Transverse colon (tissue), 4 donors: Measurements from ENCODE around the gene CLCNKA. TPM values are rescaled to one million over a fixed set of nuclear protein-coding genes. Genes with fewer than 3 reads are reported as not detected.

Source experiments
- DNase-seq: peaks from one replicate; pipeline ENCODE4 v3.0.0-alpha.2; 2019
- H3K27ac ChIP-seq, 4 donors: fragments of 200-600 bp; sonication (generic); 2 replicates each; pipeline ENCODE4 v1.5.1; 2016 to 2018; ENCODE audit warnings: inconsistent platforms in 4 of 4
- H3K27me3 ChIP-seq: fragments of 200-600 bp; sonication (generic); 2 replicates; pipeline ENCODE4 v1.5.1; 2017; ENCODE audit warnings: inconsistent platforms
- H3K36me3 ChIP-seq, 4 donors: fragments of 200-600 bp; sonication (generic); 2 replicates each; pipeline ENCODE4 v1.5.1; 2017 to 2019; ENCODE audit warnings: inconsistent platforms in 4 of 4
- H3K4me1 ChIP-seq, 4 donors: fragments of 200-600 bp; sonication (generic); 2 replicates each; pipeline ENCODE4 v1.5.1; 2017 to 2020; ENCODE audit warnings: inconsistent platforms in 4 of 4
- H3K4me3 ChIP-seq, 4 donors: fragments of 200-600 bp; sonication (generic); 1 replicate in 1 of 4; 2 replicates in 3 of 4; pipeline versions ENCODE4 v1.5.1 to v1.6.1; 2017 to 2019; ENCODE audit warnings: inconsistent platforms in 4 of 4
- H3K9me3 ChIP-seq, 2 donors: fragments of 200-600 bp; sonication (generic); 2 replicates each; pipeline ENCODE4 v1.5.1; 2017 to 2019; ENCODE audit warnings: inconsistent platforms in 2 of 2
- EP300 ChIP-seq: sonication (generic); formaldehyde crosslinking; IDR thresholded peaks from one replicate; pipeline ENCODE4 v1.6.1; 2017; ENCODE audit warnings: antibody characterized with exemption, low read depth
- POLR2A ChIP-seq: fragments of 450-650 bp; IDR thresholded peaks from one replicate; pipeline ENCODE4 v1.6.1; 2016; ENCODE audit warnings: antibody characterized with exemption, mild to moderate bottlenecking, moderate library complexity
- POLR2AphosphoS5 ChIP-seq, 3 donors: sonication (generic); formaldehyde crosslinking; IDR thresholded peaks; one replicate each; pipeline ENCODE4 v1.6.1; 2016; ENCODE audit warnings: antibody characterized with exemption in 3 of 3
- WGBS, 2 donors: methylation state at CpG; one replicate each; pipeline ENCODE4 v1.1.5; 2018; ENCODE audit warnings: low coverage in 1 of 2; 5-methylcytosine and 5-hydroxymethylcytosine counted together
- in situ Hi-C, 4 donors: fragments of 200-750 bp; cut with MboI; loops; one replicate each; pipeline versions ENCODE4 v1.15.0 to v1.15.1; 2017; ENCODE audit warnings: low sequenced_read_pairs in 3 of 4, low pct_ligation_motif_present in 1 of 4, low pct_unique_long_range_greater_than_20kb in 1 of 4
- intact Hi-C: fragments of 100-400 bp; cut with DNase I; formaldehyde crosslinking; loops from one replicate; pipeline ENCODE4 v1.15.1; 2023; ENCODE audit warnings: low total_unique reads
- total RNA-seq, 4 donors: library from RNA; depleted of rRNA; stranded (reverse); fragments of >200 nt; gene quantifications; one replicate each; pipeline ENCODE4 v1.1.0, GENCODE V29; 2016
- TF ChIP-seq, protein P1 (sequence below), 5 experiments: fragments of 200-600 bp in 3 of 5; fragments of 450-650 bp in 2 of 5; sonication (generic) in 3 of 5; IDR thresholded peaks; 1 replicate in 2 of 5; 2 replicates in 3 of 5; pipeline ENCODE4 v1.5.1; 2016 to 2017; ENCODE audit warnings: antibody characterized with exemption in 5 of 5, inconsistent platforms in 3 of 5, mild to moderate bottlenecking in 2 of 5, moderate library complexity in 1 of 5

Gene CLCNKA
- total RNA-seq, 4 donors from 2014 or later: 0.68 to 21.7 (median 0.79) TPM; not detected in 1

DNA sequence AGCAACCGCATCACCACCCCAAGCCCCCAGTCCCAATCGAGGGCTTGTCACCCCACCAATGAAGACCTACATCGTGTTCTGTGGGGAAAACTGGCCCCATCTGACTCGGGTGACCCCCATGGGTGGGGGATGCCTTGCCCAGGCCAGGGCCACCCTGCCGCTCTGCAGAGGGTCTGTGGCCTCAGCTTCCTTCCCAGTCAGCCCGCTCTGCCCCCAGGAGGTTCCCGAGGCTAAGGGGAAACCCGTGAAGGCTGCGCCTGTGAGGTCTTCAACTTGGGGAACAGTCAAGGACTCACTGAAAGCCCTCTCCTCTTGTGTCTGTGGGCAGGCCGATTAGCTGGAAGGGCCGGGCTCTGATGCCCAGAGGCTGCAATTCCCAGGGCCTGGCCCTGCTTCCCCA lies 15.8 kb upstream of the CLCNKA start:
- in situ Hi-C loops (no loop called here), intact Hi-C loops (no loop called here)
- no peak for TF ChIP-seq POLR2AphosphoS5 (IDR thresholded peaks at IDR 0.05)
- no peak for TF ChIP-seq EP300
- TF ChIP-seq POLR2A: no peak
- TF ChIP-seq, protein P1, sequence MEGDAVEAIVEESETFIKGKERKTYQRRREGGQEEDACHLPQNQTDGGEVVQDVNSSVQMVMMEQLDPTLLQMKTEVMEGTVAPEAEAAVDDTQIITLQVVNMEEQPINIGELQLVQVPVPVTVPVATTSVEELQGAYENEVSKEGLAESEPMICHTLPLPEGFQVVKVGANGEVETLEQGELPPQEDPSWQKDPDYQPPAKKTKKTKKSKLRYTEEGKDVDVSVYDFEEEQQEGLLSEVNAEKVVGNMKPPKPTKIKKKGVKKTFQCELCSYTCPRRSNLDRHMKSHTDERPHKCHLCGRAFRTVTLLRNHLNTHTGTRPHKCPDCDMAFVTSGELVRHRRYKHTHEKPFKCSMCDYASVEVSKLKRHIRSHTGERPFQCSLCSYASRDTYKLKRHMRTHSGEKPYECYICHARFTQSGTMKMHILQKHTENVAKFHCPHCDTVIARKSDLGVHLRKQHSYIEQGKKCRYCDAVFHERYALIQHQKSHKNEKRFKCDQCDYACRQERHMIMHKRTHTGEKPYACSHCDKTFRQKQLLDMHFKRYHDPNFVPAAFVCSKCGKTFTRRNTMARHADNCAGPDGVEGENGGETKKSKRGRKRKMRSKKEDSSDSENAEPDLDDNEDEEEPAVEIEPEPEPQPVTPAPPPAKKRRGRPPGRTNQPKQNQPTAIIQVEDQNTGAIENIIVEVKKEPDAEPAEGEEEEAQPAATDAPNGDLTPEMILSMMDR (IDR thresholded peaks at IDR 0.05): no peak
- H3K9me3 ChIP-seq: no peaks in the 10 kb centered on the region
- H3K27me3 ChIP-seq: no peaks in the 10 kb centered on the region
- WGBS, 2 donors: 61% methylated on average over 11 of the region's 11 CpGs; no CpG with 5 or more reads in 1 of the 2 donors
- H3K4me1 ChIP-seq: no peaks in the 10 kb centered on the region
- H3K36me3 ChIP-seq: no peaks in the 10 kb centered on the region
- no peak for DNase-seq
- no peak overlapping the region for H3K4me3 ChIP-seq
- no peak overlapping the region for H3K27ac ChIP-seq

DNA sequence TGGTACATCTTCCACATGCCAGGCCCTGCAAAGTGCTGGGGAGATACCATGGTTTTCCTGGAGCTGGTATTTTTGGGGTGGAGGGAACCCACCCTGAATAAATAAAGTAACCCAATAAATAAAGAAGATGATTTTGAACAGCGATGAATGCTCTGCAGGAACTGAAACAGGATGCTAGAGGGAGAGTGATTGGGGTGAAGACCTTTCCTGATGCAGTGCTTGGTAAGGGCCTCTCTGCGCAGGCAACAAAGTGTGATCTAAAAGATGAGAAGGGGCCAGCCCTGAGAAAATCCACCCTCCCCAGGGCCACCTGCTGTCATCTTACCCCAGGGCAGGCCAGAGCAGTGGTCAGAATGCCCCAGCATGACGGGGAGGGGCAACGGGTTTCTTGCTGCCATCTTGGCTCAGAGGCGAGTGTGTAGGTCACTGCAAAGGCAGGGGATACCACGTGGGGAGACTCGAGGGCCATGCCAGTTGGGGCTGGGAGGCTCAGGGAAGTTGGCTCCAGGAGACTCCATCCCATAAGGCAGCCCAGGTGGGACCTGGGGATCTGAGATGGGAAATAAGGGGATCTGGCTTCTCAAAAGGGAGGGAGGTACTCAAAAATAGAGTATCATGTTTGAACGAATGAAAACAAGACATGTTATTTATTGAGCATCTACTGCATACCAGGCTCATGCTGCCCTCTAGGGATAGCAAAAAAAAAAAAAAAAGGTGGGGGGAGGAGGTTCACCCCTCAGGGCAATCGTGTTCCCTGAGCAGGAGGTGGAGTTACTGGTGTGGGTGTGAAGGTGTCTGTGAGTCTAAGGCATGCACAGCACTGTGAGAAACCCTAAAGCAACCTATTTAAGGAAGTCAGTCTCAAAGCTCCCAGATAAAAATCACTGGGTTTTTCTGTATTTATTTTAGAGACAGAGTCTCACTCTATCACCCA lies 15.0 kb upstream of the CLCNKA start:
- 20 to 62% methylated on average over 1 to 9 of the region's 9 CpGs for WGBS, 2 donors
- DNase-seq: no peak
- H3K4me3 ChIP-seq: no peak overlapping the region
- in situ Hi-C loops (no loop called here), intact Hi-C loops (no loop called here)
- no peaks in the 10 kb centered on the region for H3K27me3 ChIP-seq
- H3K4me1 ChIP-seq: no peaks in the 10 kb centered on the region
- no peak overlapping the region for H3K27ac ChIP-seq
- H3K9me3 ChIP-seq: no peaks in the 10 kb centered on the region
- no peak for TF ChIP-seq EP300
- TF ChIP-seq POLR2AphosphoS5 (IDR thresholded peaks at IDR 0.05): no peak
- TF ChIP-seq, protein P1 (IDR thresholded peaks at IDR 0.05): peak in 1 of 5 experiments; percentile 3
- no peak for TF ChIP-seq POLR2A
- no peaks in the 10 kb centered on the region for H3K36me3 ChIP-seq

DNA sequence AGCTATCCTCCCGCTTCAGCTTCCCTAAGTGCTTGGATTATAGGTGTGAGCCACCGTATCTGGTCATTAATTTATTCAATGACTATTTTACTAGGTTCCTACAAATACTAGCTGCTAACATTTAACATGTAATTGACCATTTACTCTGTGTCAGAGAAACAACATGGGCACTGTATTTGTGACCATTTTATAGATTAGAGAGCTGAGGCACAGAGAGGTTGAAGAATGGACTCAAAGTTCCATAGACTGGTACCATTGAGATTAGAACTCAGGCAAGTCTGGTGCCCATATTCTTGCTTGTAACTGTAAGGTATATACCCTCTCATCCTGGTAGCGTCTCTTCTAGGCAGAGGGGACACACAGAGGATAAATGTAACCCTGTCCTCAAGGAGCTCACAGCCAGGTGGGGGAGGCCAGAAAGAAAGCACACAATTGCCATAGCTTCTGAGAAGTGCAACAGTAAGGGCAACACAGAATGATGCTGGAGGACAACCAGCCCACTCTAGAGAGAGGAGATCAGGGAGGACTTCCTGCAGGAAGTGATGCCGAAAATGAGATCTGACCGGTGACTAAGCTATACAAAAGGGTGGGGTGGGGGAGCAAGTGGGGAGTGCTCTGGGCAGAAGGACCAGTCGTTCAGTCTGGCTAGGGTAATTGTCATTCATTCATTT lies 14.0 kb upstream of the CLCNKA start:
- WGBS, 2 donors: 70 to 76% methylated on average over 2 to 6 of the region's 6 CpGs
- peaks cover 0 to 6% (median 5%) of the 10 kb centered on the region in 4 donors for H3K4me1 ChIP-seq
- H3K4me3 ChIP-seq: no peak overlapping the region

More for the DNA sequence above, 14.0 kb upstream of the CLCNKA start:
- no peak for TF ChIP-seq POLR2A
- TF ChIP-seq, protein P1 (IDR thresholded peaks at IDR 0.05): no peak
- no peak for TF ChIP-seq EP300
- TF ChIP-seq POLR2AphosphoS5 (IDR thresholded peaks at IDR 0.05): no peak
- no peaks in the 10 kb centered on the region for H3K36me3 ChIP-seq
- in situ Hi-C loops (no loop called here), intact Hi-C loops (loop anchor here (2.0 kb wide), 2 partner anchors 25 to 49 kb away; no protein-coding TSS in a partner anchor)
- no peaks in the 10 kb centered on the region for H3K27me3 ChIP-seq
- no peak for DNase-seq
- H3K27ac ChIP-seq: no peak overlapping the region
- H3K9me3 ChIP-seq: no peaks in the 10 kb centered on the region
